HepG2 (cell line): Measurements from ENCODE around the gene SMLR1. TPM values are rescaled to one million over a fixed set of nuclear protein-coding genes. Genes with fewer than 3 reads are reported as not detected.

Experiments used
- ARHGAP35 ChIP-seq: sonication (generic); formaldehyde crosslinking; IDR thresholded peaks from 2 replicates; pipeline ENCODE4 v1.9.0; 2022; ENCODE audit warnings: mild to moderate bottlenecking, inconsistent platforms, moderate library complexity, missing genetic modification reagents, borderline replicate concordance
- ATRX ChIP-seq: sonication (generic); formaldehyde crosslinking; IDR thresholded peaks from 2 replicates; pipeline ENCODE4 v1.4.0; 2020; ENCODE audit warnings: missing genetic modification reagents, borderline replicate concordance
- CEBPG ChIP-seq: IDR thresholded peaks from 2 replicates; pipeline ENCODE4 v1.6.1; 2016
- GATA4 ChIP-seq: sonication (generic); IDR thresholded peaks from 2 replicates; pipeline ENCODE4 v1.6.1; 2016; ENCODE audit warnings: antibody characterized with exemption, low read depth, borderline replicate concordance
- HMG20B ChIP-seq: conservative IDR thresholded peaks from 2 replicates; pipeline ENCODE4 v1.6.1; 2016; ENCODE audit warnings: missing genetic modification reagents, missing compliant biosample characterization
- POGZ ChIP-seq: sonication (generic); formaldehyde crosslinking; IDR thresholded peaks from 2 replicates; pipeline ENCODE4 v1.4.0; 2020; ENCODE audit warnings: mild to moderate bottlenecking, missing genetic modification reagents
- POLR2A ChIP-seq, 2 experiments: IDR thresholded peaks; 2 replicates each; pipeline ENCODE4 v1.6.1; 2011; ENCODE audit warnings: low read depth in 2 of 2, low read length in 2 of 2, mild to moderate bottlenecking in 1 of 2, moderate library complexity in 1 of 2; ENCODE audit not compliant: insufficient read depth in 1 of 2
- RFXAP ChIP-seq: sonication (generic); formaldehyde crosslinking; IDR thresholded peaks from 2 replicates; pipeline ENCODE4 v1.4.0; 2020; ENCODE audit warnings: missing genetic modification reagents, borderline replicate concordance
- ZFP37 ChIP-seq: sonication (generic); formaldehyde crosslinking; IDR thresholded peaks from 2 replicates; pipeline ENCODE4 v1.4.0; 2020; ENCODE audit warnings: missing genetic modification reagents, borderline replicate concordance
- ZNF124 ChIP-seq: sonication (generic); formaldehyde crosslinking; IDR thresholded peaks from 2 replicates; pipeline ENCODE4 v1.4.0; 2020; ENCODE audit warnings: missing genetic modification reagents
- ZNF256 ChIP-seq: sonication (generic); formaldehyde crosslinking; conservative IDR thresholded peaks from 2 replicates; pipeline ENCODE4 v1.4.0; 2020; ENCODE audit warnings: missing genetic modification reagents
- ZNF33B ChIP-seq: sonication (generic); formaldehyde crosslinking; IDR thresholded peaks from 2 replicates; pipeline ENCODE4 v1.5.1; 2020; ENCODE audit warnings: mild to moderate bottlenecking, missing genetic modification reagents
- ZNF468 ChIP-seq: sonication (generic); formaldehyde crosslinking; IDR thresholded peaks from 2 replicates; pipeline ENCODE4 v1.8.0; 2022; ENCODE audit warnings: mild to moderate bottlenecking, moderate library complexity, missing genetic modification reagents
- ZNF713 ChIP-seq: sonication (generic); formaldehyde crosslinking; IDR thresholded peaks from 2 replicates; pipeline ENCODE4 v1.4.0; 2020; ENCODE audit warnings: mild to moderate bottlenecking, missing genetic modification reagents
- polyA plus RNA-seq, 8 experiments: library from polyadenylated mRNA; depleted of rRNA in 3 of 8; stranded (reverse) in 7 of 8; unstranded in 1 of 8; fragments of >200 nt; fragmentation: Illumina TruSeq in 4 of 8; extraction: Trizol in 4 of 8; gene quantifications; 2 replicates each; pipeline versions ENCODE4 v1.2.1 to v1.2.3, GENCODE V29; 2011 to 2016; ENCODE audit warnings: low read depth in 4 of 8, missing spikeins in 1 of 8, mixed read lengths in 1 of 8; ENCODE audit not compliant: insufficient read depth in 1 of 8
- total RNA-seq, 5 experiments: library from RNA; depleted of rRNA; stranded (reverse); fragments of >200 nt; fragmentation: Illumina TruSeq; extraction: Trizol; gene quantifications; 2 replicates each; pipeline ENCODE4 v1.2.3, GENCODE V29; 2016; ENCODE audit warnings: low read depth in 1 of 5
- TF ChIP-seq, protein P1 (sequence below): sonication (generic); formaldehyde crosslinking; IDR thresholded peaks from 2 replicates; pipeline ENCODE4 v1.4.0; 2020; ENCODE audit warnings: missing genetic modification reagents
- TF ChIP-seq, protein P2 (sequence below): sonication (generic); formaldehyde crosslinking; IDR thresholded peaks from 2 replicates; pipeline ENCODE4; 2020; ENCODE audit warnings: missing genetic modification reagents, mild to moderate bottlenecking, borderline replicate concordance
- TF ChIP-seq, protein P3 (sequence below): sonication (generic); formaldehyde crosslinking; IDR thresholded peaks from 2 replicates; pipeline ENCODE4 v1.4.0; 2020; ENCODE audit warnings: missing genetic modification reagents
- TF ChIP-seq, protein P4 (sequence below): IDR thresholded peaks from 2 replicates; pipeline ENCODE4 v1.6.1; 2012; ENCODE audit warnings: low read length, improper control_type of control experiment
- TF ChIP-seq, protein P5 (sequence below): sonication (generic); formaldehyde crosslinking; IDR thresholded peaks from 2 replicates; pipeline ENCODE4 v1.5.0; 2020; ENCODE audit warnings: mild to moderate bottlenecking, missing genetic modification reagents

The SMLR1 gene
- total and polyA plus RNA-seq, 2 of the 13 experiments (the other 11 are each of a cell fraction or from before 2014, with no cell fraction given), result 41.8 to 104 TPM

DNA sequence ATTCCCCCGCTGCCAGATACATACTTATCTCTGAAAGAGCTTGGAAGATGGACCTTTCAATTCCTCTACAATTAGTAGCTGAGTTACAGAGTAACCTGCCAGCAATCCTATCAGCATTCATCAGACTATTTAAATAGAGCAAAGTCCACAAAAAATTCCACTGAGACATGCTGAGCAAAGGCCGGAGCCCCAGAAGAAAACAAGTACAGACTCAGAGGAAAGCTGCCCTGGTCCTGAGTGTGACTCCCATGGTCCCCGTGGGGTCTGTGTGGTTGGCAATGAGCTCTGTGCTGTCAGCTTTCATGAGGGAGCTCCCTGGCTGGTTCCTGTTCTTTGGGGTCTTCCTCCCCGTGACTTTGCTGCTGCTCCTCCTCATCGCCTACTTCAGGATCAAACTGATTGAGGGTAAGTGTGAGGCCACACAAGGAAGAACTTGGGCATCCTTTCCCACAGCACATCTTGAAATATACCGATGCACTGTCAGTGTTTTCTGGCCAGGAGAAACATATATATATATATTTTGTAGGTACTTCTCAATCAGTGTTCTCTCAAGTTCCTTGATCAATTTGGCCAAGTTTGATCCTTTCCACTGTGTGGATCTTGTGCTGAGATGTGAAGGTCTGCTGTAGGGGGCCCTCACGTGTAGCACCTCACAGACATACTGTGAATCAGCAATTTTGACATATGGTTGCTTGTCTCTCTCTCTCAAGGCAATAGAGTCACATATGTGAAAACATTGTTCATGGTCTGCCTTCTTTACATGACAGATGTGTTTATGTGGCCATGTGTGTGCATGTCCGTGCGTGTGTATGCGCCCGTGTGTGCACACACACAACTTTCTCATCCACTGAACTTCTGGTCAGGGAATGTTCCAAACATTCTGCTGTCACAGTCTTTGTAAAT, at the start of gene SMLR1 (continued):
- TF ChIP-seq, protein P1, sequence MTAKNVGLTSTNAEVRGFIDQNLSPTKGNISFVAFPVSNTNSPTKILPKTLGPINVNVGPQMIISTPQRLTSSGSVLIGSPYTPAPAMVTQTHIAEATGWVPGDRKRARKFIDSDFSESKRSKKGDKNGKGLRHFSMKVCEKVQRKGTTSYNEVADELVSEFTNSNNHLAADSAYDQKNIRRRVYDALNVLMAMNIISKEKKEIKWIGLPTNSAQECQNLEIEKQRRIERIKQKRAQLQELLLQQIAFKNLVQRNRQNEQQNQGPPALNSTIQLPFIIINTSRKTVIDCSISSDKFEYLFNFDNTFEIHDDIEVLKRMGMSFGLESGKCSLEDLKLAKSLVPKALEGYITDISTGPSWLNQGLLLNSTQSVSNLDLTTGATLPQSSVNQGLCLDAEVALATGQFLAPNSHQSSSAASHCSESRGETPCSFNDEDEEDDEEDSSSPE, result peak; percentile 31; the same call in 1 of the 2 replicates
- no peak for TF ChIP-seq HMG20B (CRISPR knock-in tag)
- no peak for TF ChIP-seq ARHGAP35 (CRISPR knock-in tag)
- peak; percentile 46; the same call in 1 of the 2 replicates for TF ChIP-seq POGZ (CRISPR knock-in tag)
- TF ChIP-seq, protein P2, sequence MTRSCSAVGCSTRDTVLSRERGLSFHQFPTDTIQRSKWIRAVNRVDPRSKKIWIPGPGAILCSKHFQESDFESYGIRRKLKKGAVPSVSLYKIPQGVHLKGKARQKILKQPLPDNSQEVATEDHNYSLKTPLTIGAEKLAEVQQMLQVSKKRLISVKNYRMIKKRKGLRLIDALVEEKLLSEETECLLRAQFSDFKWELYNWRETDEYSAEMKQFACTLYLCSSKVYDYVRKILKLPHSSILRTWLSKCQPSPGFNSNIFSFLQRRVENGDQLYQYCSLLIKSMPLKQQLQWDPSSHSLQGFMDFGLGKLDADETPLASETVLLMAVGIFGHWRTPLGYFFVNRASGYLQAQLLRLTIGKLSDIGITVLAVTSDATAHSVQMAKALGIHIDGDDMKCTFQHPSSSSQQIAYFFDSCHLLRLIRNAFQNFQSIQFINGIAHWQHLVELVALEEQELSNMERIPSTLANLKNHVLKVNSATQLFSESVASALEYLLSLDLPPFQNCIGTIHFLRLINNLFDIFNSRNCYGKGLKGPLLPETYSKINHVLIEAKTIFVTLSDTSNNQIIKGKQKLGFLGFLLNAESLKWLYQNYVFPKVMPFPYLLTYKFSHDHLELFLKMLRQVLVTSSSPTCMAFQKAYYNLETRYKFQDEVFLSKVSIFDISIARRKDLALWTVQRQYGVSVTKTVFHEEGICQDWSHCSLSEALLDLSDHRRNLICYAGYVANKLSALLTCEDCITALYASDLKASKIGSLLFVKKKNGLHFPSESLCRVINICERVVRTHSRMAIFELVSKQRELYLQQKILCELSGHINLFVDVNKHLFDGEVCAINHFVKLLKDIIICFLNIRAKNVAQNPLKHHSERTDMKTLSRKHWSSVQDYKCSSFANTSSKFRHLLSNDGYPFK, result no peak
- TF ChIP-seq GATA4, result peak; percentile 96
- TF ChIP-seq, protein P3, sequence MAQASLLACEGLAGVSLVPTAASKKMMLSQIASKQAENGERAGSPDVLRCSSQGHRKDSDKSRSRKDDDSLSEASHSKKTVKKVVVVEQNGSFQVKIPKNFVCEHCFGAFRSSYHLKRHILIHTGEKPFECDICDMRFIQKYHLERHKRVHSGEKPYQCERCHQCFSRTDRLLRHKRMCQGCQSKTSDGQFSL (CRISPR knock-in tag), result no peak
- 0 out of 2 replicates have a peak, but pooled peaks have one; percentile 72 for TF ChIP-seq ZNF33B
- TF ChIP-seq, protein P4, sequence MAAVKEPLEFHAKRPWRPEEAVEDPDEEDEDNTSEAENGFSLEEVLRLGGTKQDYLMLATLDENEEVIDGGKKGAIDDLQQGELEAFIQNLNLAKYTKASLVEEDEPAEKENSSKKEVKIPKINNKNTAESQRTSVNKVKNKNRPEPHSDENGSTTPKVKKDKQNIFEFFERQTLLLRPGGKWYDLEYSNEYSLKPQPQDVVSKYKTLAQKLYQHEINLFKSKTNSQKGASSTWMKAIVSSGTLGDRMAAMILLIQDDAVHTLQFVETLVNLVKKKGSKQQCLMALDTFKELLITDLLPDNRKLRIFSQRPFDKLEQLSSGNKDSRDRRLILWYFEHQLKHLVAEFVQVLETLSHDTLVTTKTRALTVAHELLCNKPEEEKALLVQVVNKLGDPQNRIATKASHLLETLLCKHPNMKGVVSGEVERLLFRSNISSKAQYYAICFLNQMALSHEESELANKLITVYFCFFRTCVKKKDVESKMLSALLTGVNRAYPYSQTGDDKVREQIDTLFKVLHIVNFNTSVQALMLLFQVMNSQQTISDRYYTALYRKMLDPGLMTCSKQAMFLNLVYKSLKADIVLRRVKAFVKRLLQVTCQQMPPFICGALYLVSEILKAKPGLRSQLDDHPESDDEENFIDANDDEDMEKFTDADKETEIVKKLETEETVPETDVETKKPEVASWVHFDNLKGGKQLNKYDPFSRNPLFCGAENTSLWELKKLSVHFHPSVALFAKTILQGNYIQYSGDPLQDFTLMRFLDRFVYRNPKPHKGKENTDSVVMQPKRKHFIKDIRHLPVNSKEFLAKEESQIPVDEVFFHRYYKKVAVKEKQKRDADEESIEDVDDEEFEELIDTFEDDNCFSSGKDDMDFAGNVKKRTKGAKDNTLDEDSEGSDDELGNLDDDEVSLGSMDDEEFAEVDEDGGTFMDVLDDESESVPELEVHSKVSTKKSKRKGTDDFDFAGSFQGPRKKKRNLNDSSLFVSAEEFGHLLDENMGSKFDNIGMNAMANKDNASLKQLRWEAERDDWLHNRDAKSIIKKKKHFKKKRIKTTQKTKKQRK, result no peak
- TF ChIP-seq ZFP37 (CRISPR knock-in tag), result no peak
- no peak for TF ChIP-seq ZNF468 (CRISPR knock-in tag)
- no peak for TF ChIP-seq ATRX
- TF ChIP-seq, protein P5, sequence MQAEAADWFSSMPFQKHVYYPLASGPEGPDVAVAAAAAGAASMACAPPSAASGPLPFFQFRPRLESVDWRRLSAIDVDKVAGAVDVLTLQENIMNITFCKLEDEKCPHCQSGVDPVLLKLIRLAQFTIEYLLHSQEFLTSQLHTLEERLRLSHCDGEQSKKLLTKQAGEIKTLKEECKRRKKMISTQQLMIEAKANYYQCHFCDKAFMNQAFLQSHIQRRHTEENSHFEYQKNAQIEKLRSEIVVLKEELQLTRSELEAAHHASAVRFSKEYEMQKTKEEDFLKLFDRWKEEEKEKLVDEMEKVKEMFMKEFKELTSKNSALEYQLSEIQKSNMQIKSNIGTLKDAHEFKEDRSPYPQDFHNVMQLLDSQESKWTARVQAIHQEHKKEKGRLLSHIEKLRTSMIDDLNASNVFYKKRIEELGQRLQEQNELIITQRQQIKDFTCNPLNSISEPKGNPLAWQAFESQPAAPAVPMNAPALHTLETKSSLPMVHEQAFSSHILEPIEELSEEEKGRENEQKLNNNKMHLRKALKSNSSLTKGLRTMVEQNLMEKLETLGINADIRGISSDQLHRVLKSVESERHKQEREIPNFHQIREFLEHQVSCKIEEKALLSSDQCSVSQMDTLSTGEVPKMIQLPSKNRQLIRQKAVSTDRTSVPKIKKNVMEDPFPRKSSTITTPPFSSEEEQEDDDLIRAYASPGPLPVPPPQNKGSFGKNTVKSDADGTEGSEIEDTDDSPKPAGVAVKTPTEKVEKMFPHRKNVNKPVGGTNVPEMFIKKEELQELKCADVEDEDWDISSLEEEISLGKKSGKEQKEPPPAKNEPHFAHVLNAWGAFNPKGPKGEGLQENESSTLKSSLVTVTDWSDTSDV (CRISPR knock-in tag), result no peak
- no peak for TF ChIP-seq ZNF713 (CRISPR knock-in tag)
- 0 out of 2 replicates have a peak, but pooled peaks have one; percentile 33 for TF ChIP-seq ZNF256
- TF ChIP-seq RFXAP (CRISPR knock-in tag), result no peak
- TF ChIP-seq ZNF124, result no peak; the same call in 1 of the 2 replicates
- TF ChIP-seq CEBPG (CRISPR knock-in tag), result peak; percentile 52; the same call in 1 of the 2 replicates
- TF ChIP-seq POLR2A (IDR thresholded peaks at IDR 0.05; ENCODE audit: insufficient read depth in 1 of 2, low read depth in 2 of 2, low read length in 2 of 2), result peak; percentile 98
